AG20443 (cell line): ENCODE data around the gene TTYH1.
"Not testable (repeated sequence)": the region's sequence is repeated elsewhere in the genome, so short reads cannot be mapped to it uniquely, and the experiment has no call there.

Source experiments
- DNase-seq: peaks from one replicate; pipeline ENCODE4 v3.0.0; 2012; ENCODE audit warnings: low spot score, mixed read lengths

TTYH1 gene

GRCh38 chr19:54415208-54415900 lies at the start of gene TTYH1:
Gene TTYH1 (plus strand): TSS chr19:54415464. CDS start chr19:54415553, 89 bp downstream.
- peak; percentile 34 for DNase-seq

DNA sequence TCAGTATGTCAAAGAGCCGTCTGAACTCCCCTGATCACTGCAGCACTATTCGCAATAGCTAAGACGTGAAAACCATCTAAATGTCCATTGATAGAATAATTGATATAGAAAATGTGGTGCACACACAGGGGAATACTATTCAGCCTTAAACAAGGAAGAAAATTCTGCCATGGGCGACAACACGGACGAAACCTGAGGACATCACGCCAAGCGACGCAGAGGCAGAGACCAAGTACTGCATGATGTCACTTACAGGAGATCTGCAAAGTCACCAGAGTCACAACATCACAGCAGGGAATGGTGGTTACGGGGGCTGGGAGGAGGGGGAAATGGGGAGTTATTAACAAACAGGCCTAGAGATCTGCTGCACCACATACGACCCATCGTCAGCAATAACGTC lies 49.5 kb upstream of the TTYH1 start:
- not testable (repeated sequence) for DNase-seq

DNA sequence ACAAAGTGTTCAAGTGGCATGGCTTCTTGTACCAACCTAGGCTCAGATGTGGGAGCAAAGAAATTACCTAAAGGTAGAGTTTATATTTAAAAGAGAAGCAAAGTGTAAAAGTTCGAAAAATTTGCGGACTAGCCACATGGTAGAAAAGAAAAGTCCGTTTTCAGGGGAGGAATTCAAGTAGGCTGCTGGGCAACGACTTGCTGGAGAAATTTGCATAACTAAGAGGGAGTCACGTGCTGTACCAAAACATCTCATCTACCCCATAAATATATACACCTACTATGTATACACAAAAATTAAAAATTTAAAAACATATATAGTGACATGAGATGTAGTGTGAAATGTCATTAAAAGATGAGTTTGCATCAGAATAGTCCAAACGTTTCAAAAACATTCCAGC lies 48.5 kb upstream of the TTYH1 start:
- no peak for DNase-seq

DNA sequence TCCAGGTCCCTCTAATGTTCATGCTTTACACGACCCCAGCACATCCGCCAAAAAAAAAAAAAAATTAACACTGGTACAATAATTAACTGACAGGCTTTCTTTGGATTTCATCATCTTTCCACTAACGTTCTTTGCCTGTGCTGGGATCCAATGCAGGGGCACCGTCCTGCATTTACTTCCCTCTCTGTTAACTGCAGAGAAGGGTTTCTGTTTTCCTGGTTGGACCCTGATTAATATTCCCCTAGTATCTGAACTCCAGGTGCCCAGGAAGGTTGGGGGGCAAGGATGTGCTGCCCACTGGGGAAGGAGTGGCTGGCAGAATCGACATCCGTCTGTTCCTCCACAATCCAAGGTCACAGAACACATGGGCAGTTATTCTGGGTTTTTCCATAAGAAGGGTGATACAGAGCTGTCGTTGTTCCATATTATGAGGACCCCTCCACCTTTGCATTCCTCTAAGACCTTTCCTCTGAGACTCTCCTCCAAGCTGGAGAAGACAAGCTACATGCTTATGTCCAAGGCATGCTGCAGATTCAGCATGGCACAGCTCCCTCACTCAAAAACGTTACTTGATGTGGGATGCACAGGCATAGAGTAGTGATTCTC lies 46.1 kb upstream of the TTYH1 start:
- DNase-seq = no peak

GRCh38 chr19:54369688-54370433 lies 45.4 kb upstream of the TTYH1 start:
- not testable (repeated sequence) for DNase-seq

DNA sequence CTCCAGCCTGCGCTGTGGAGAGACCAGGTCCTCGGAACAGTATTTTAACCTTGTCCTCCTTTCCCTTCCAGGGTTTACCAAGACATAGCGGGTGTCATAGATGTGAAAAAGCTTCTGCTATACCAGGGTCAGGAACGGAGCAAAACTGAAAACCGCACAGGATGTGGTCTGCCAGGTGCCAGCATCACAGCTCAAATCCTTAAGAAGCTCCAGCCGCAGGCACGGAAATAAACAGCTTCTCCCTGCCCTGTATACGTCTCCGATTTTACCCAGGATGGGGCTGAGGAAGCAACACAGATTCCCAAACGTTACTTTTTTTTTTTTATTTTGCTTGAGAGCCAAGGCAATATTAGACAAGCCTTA lies 44.8 kb upstream of the TTYH1 start:
- DNase-seq = not testable (repeated sequence)

DNA sequence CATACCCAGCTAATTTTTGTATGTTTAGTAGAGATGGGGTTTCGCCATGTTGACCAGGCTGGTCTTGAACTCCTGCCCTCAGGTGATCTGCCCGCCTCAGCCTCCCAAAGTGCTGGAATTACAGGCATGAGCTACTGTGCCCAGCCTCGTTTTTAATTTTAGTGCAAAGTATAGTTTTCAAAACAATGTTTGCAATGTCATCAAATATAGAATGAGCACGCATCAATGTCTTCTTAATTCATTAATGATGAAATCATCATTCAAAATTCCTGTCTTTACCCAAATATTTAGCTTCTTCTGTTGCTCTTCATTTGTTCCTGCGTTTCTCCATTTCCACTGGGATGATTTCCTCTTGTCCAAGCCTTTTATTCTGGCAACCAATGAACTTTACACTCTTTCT lies 43.8 kb upstream of the TTYH1 start:
- DNase-seq = not testable (repeated sequence)

GRCh38 chr19:54373781-54374631 lies 41.3 kb upstream of the TTYH1 start:
- no peak for DNase-seq

DNA sequence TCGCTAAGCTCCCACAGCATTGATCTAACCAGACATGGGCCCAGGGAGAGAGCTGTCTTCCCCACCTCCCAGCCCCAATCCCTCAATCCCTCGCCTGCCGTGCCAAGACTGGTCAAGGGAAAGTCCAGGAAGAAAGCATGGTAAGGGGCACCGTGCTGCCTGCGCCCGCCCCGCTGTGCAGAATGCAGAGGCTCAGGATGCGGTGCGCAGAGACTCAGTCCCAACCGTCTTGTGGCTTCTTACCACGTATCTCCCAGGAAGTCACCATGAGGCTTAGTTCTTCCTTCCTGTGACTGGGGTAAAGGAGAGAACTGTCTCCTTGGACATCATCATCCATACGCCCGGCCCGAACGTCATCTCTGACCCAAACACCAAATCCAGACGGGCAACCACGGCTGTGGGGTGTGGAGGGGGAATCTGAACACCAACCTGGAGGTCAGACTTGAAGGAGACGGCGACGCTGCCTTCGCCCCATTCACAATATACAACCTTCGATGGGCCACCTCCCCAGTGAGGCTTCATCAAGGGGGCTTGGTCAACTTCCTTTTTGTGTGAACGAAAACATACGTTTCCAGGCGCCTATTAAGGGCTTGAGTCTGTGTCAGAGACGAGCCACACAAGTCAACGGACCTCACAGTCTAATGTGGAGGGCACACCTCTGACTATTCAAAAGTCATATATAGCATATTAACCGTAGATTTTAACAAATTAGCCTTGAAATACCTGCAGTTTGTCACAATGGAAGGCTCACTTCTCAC lies 39.9 kb upstream of the TTYH1 start:
- DNase-seq = not testable (repeated sequence)

GRCh38 chr19:54376610-54377285 lies 38.5 kb upstream of the TTYH1 start:
- no peak for DNase-seq

GRCh38 chr19:54379187-54379678 lies 36.0 kb upstream of the TTYH1 start:
- no peak for DNase-seq

GRCh38 chr19:54380897-54381296 lies 34.4 kb upstream of the TTYH1 start:
- no peak for DNase-seq

GRCh38 chr19:54382041-54382440 lies 33.2 kb upstream of the TTYH1 start:
- not testable (repeated sequence) for DNase-seq

- no peak for DNase-seq
Observed at GRCh38 chr19:54383330-54383729, 31.9 kb upstream of the TTYH1 start.

GRCh38 chr19:54387991-54388801 lies 27.1 kb upstream of the TTYH1 start:
- peak; percentile 25 for DNase-seq

DNA sequence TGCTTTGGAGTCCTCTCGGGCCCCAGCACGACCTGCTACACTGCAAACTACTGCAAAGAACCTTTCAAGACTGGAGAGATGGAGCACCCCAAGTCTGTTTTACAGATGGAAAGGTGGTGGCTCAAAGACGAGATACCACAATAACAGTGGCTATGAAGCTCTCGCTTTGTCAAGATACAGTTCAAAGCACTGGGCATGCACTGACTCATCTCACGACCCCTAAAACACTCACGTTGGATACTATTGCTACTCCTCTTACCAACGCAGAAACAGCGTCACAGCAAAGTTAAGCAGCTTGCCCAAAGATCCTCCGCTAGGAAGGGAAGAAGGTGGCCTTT lies 26.5 kb upstream of the TTYH1 start:
- DNase-seq = no peak

DNA sequence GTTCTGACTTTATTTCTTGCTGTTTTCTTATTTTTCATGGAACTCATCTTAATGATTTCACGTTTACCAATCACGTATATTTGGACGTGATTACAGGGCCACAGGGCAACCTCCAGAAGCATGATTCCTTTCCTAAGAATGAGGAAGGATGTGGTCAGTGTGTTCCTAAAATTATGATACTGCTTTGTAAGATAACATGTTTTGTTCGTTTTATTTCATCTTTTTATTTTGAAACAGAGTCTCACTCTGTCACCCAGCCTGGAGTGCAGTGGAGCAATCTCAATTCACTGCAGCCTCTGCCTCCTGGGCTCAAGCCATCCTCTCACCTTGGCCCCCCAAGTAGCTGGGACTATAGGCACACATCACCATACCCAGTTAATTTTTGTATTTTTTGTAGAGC lies 25.7 kb upstream of the TTYH1 start:
- DNase-seq = no peak

GRCh38 chr19:54390942-54391577 lies 24.2 kb upstream of the TTYH1 start:
- peak; percentile 66 for DNase-seq

DNA sequence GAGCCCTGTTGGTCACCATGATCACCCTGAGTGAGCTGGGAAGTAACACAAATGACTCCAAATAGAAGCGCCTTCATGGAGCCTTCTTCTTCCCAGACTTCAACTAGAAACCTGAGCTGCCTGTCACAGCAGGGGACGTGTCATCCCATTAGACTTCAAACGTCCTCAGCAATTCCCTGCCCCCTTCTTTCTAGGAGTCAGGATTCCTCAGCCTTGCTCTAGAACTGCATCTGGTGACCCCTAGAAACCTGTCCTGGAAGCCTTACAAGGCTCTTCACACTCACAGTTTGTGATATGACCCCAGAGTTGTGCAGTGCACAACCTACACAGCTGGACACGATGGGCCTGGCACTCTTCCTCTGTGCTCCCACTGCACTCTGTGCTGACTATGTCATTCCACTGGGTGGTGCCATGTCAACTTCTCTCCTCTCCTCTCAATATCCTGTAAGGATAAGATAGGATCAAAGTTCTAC lies 23.6 kb upstream of the TTYH1 start:
- no peak for DNase-seq
